HCT116 (cell line): Measurements from ENCODE around the gene PXMP4. TPM values are rescaled to one million over a fixed set of nuclear protein-coding genes. Genes with fewer than 3 reads are reported as not detected.

Experiments
- ATAC-seq: fragments of 200-7000 bp; cut with Tn5 transposase; 2 replicates; pipeline ENCODE4 v1.9.1; 2020; ENCODE audit warnings: mild to moderate bottlenecking, moderate library complexity
- BruUV-seq: library from RNA; stranded (reverse); fragments of 400-500 nt; replicated peaks from 2 replicates; lab custom pipeline; 2021; lab: Mats Ljungman, UMichigan
- CTCF ChIA-PET: fragments of 300-600 bp; sonication (Branson Sonifier 250); formaldehyde crosslinking; loops from one replicate; lab custom pipeline; 2021; ENCODE audit warnings: antibody characterized with exemption; lab: Charles Lee
- POLR2A ChIA-PET: fragments of 300-600, 350-600 bp; sonication (Branson Sonifier 250); formaldehyde crosslinking; loops from one replicate; lab custom pipeline; 2021; ENCODE audit warnings: antibody characterized with exemption; lab: Charles Lee
- RAD21 ChIA-PET, 2 experiments: fragments of 300-600 bp; sonication (Branson Sonifier 250); formaldehyde crosslinking; loops; one replicate each; lab custom pipeline; 2023; ENCODE audit warnings: low total read pairs in 2 of 2; ENCODE audit not compliant: uncharacterized antibody in 2 of 2, unreplicated experiment in 2 of 2, low non-redundant PET in 1 of 2; lab: Charles Lee
- DNase-seq: peaks from one replicate; pipeline ENCODE4 v3.0.0-alpha.2; 2010; ENCODE audit warnings: low read depth, low spot score
- H2AFZ ChIP-seq: fragments of 200-600 bp; shearing (Covaris generic), sonication (generic); 2 replicates; pipeline ENCODE4 v1.6.1; 2017; ENCODE audit warnings: low read depth, mixed run types, mixed read lengths, antibody characterized with exemption, low read length; ENCODE audit not compliant: poor library complexity, severe bottlenecking
- H3K27ac ChIP-seq: 2 replicates; pipeline ENCODE4 v1.5.1; 2012; ENCODE audit warnings: low read depth, low read length
- H3K27me3 ChIP-seq: fragments of 200-600 bp; sonication (generic); 2 replicates; pipeline ENCODE4 v1.6.1; 2016; ENCODE audit warnings: mixed run types, low read length, mixed read lengths; ENCODE audit not compliant: insufficient read depth
- H3K36me3 ChIP-seq, 2 experiments: fragments of 200-500 bp in 1 of 2; fragments of 200-600 bp in 1 of 2; sonication (Bioruptor generic) in 1 of 2; sonication (generic) in 1 of 2; 2 replicates each; pipeline versions ENCODE4 v1.5.1 to v1.6.1; 2014 to 2016; ENCODE audit warnings: low read length in 2 of 2, inconsistent platforms in 1 of 2, mixed read lengths in 1 of 2, mixed run types in 1 of 2; ENCODE audit not compliant: insufficient read depth in 2 of 2, control insufficient read depth in 1 of 2
- H3K4me1 ChIP-seq, 2 experiments: fragments of 200-600 bp in 1 of 2; sonication (generic) in 1 of 2; 2 replicates each; pipeline versions ENCODE4 v1.5.1 to v1.6.1; 2012 to 2017; ENCODE audit warnings: low read length in 2 of 2, inconsistent platforms in 1 of 2, mild to moderate bottlenecking in 1 of 2, mixed read lengths in 1 of 2, mixed run types in 1 of 2, moderate library complexity in 1 of 2; ENCODE audit not compliant: insufficient read depth in 2 of 2, control insufficient read depth in 1 of 2
- H3K4me2 ChIP-seq: fragments of 200-600 bp; sonication (generic); 2 replicates; pipeline ENCODE4 v1.6.1; 2017; ENCODE audit warnings: mixed run types, low read length, mixed read lengths
- H3K4me3 ChIP-seq, 2 experiments: fragments of 200-600 bp in 1 of 2; sonication (generic) in 1 of 2; replicated peaks in 1 of 2; 2 replicates each; pipeline ENCODE4 v1.5.1; 2011 to 2016; ENCODE audit warnings: low read length in 2 of 2, control low read depth in 1 of 2, low read depth in 1 of 2, mild to moderate bottlenecking in 1 of 2, mixed read lengths in 1 of 2, mixed run types in 1 of 2
- H3K79me2 ChIP-seq: fragments of 200-600 bp; sonication (generic); 2 replicates; pipeline ENCODE4 v1.6.1; 2017; ENCODE audit warnings: mild to moderate bottlenecking, mixed run types, low read length, moderate library complexity, mixed read lengths; ENCODE audit not compliant: insufficient read depth
- H3K9ac ChIP-seq: fragments of 200-600 bp; sonication (generic); 2 replicates; pipeline ENCODE4 v1.6.1; 2016; ENCODE audit warnings: low read length, mixed read lengths
- H3K9me2 ChIP-seq: fragments of 200-600 bp; sonication (generic), shearing (Covaris generic); 2 replicates; pipeline ENCODE4 v1.6.1; 2017; ENCODE audit warnings: mixed run types, mild to moderate bottlenecking, moderate library complexity; ENCODE audit not compliant: insufficient read depth
- H3K9me3 ChIP-seq, 2 experiments: fragments of 200-500 bp in 1 of 2; fragments of 200-600 bp in 1 of 2; sonication (Bioruptor generic) in 1 of 2; sonication (generic) in 1 of 2; 2 replicates each; pipeline ENCODE4 v1.6.1; 2014 to 2017; ENCODE audit warnings: low read length in 2 of 2, mixed read lengths in 2 of 2, inconsistent platforms in 1 of 2, low read depth in 1 of 2, mild to moderate bottlenecking in 1 of 2, mixed run types in 1 of 2, moderate library complexity in 1 of 2; ENCODE audit not compliant: control insufficient read depth in 1 of 2, insufficient read depth in 1 of 2
- H4K20me1 ChIP-seq: fragments of 200-600 bp; sonication (generic), shearing (Covaris generic); 2 replicates; pipeline ENCODE4 v1.6.1; 2017; ENCODE audit warnings: mixed run types, mild to moderate bottlenecking, moderate library complexity; ENCODE audit not compliant: insufficient read depth
- CBX3 ChIP-seq: IDR thresholded peaks from 2 replicates; pipeline ENCODE4 v1.6.1; 2012; ENCODE audit warnings: low read depth
- EZH2 ChIP-seq: fragments of 200-600 bp; sonication (generic); IDR thresholded peaks from 2 replicates; pipeline ENCODE4 v1.6.1; 2017; ENCODE audit warnings: antibody characterized with exemption, mixed run types
- JUND ChIP-seq: IDR thresholded peaks from 2 replicates; pipeline ENCODE4 v1.6.1; 2012
- POLR2A ChIP-seq: IDR thresholded peaks from 2 replicates; pipeline ENCODE4 v1.7.0; 2011; ENCODE audit warnings: borderline replicate concordance; ENCODE audit not compliant: insufficient read depth, insufficient read length; ENCODE audit errors: extremely low read depth
- POLR2AphosphoS5 ChIP-seq: IDR thresholded peaks from 2 replicates; pipeline ENCODE4 v1.6.1; 2011; ENCODE audit warnings: mild to moderate bottlenecking, low read depth, low read length, moderate library complexity
- SP1 ChIP-seq: IDR thresholded peaks from 2 replicates; pipeline ENCODE4 v1.6.1; 2012; ENCODE audit warnings: low read depth
- SRF ChIP-seq: IDR thresholded peaks from 2 replicates; pipeline ENCODE4 v1.6.1; 2012; ENCODE audit warnings: low read depth
- YY1 ChIP-seq: IDR thresholded peaks from 2 replicates; pipeline ENCODE4 v1.6.1; 2011; ENCODE audit warnings: low read length, low read depth, moderate library complexity, mild to moderate bottlenecking; ENCODE audit not compliant: insufficient replicate concordance; ENCODE audit errors: extremely low read depth
- ZFX ChIP-seq: fragments of 450-650 bp; IDR thresholded peaks from 2 replicates; pipeline ENCODE4 v1.6.1; 2017
- ZNF274 ChIP-seq: fragments of 200-500 bp; sonication (Bioruptor generic); IDR thresholded peaks from 2 replicates; pipeline ENCODE4 v1.6.1; 2014; ENCODE audit warnings: mild to moderate bottlenecking, low read depth, low read length, inconsistent platforms
- intact Hi-C: fragments of 100-400 bp; cut with micrococcal nuclease; formaldehyde crosslinking; loops from 2 replicates; pipeline ENCODE4 v1.10.0; 2022
- total RNA-seq: library from RNA; stranded (reverse); gene quantifications from one replicate; pipeline ENCODE4 v1.2.1, GENCODE V29; 2021; ENCODE audit not compliant: unreplicated experiment
- TF ChIP-seq, protein P1 (sequence below): IDR thresholded peaks from 2 replicates; pipeline ENCODE4 v1.6.1; 2012; ENCODE audit warnings: low read depth
- TF ChIP-seq, protein P2 (sequence below): IDR thresholded peaks from 2 replicates; pipeline ENCODE4 v1.6.1; 2011; ENCODE audit warnings: mild to moderate bottlenecking, low read length, moderate library complexity; ENCODE audit not compliant: insufficient replicate concordance; ENCODE audit errors: extremely low read depth
- TF ChIP-seq, protein P3 (sequence below): IDR thresholded peaks from 2 replicates; pipeline ENCODE4 v1.6.1; 2012

Gene PXMP4
- total RNA-seq, 1 experiment from 2014 or later, result 9.6 TPM

DNA sequence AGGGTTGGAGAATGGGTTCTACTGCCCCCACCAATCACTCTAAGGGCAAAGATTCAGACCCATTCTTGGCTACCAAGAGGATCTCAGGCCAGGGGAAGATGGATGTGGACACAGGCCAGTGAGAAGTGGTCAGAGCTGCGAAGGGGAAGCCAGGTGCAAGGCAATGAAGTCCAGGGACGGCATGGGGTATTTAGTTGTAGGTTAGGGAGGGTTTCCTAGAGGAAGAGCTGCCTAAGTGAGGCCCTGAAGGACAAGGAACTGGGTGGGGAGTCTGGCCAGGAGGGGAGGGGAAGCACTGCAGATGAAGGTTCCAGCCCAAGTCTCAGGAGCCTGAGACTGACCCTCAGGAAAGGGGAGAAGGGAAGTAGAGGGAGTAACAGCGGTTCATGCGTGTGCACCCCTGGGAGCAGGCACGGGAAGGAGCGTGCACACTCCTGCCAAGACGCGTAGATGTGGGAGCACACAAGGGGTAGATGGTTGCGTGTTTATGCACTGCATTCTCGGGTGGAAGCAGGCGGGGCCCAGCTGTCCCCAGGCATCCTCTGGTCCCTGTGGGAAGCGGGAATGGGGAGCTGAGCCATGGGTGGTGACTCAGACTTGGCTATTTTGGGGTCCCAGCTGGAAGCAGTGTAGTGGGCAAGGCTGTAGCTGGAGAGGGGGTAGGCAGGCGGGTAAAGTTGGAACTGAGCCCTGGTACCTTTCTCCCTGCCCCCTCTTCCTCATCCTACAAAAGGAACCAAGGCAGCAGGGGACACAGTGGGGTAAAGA is 50.1 kb downstream of the PXMP4 start:
- H3K27ac ChIP-seq, result no peak overlapping the region
- TF ChIP-seq ZNF274 (no peak), EZH2 (no peak)
- TF ChIP-seq, all 23 proteins: peak for 0
- no peak for DNase-seq
- Histone ChIP-seq H4K20me1 (no peaks in the 10 kb centered on the region), H3K4me2 (no peak overlapping the region), H3K9me3 (no peaks in the 10 kb centered on the region), H3K4me3 (no peak overlapping the region), H3K36me3 (peaks cover 10 to 23% of the 10 kb centered on the region in 2 experiments; a peak in 3 of 4 replicates), H3K79me2 (peaks cover 26% of the 10 kb centered on the region; the same call in 1 of the 2 replicates), H3K4me1 (peaks cover 11 to 20% of the 10 kb centered on the region in 2 experiments), H3K27me3 (no peaks in the 10 kb centered on the region), H3K9me2 (no peaks in the 10 kb centered on the region), H3K9ac (no peak overlapping the region), H2AFZ (no peak overlapping the region)
- BruUV-seq, result no TSS peak
- POLR2A ChIA-PET, result no interaction called here
- RAD21 ChIA-PET, result no interaction called here
- intact Hi-C loops, result loop anchor here (5.0 kb wide), 1 partner anchor 213 kb away; no protein-coding TSS in a partner anchor
- ATAC-seq, result no peak
- CTCF ChIA-PET, result no interaction called here

DNA sequence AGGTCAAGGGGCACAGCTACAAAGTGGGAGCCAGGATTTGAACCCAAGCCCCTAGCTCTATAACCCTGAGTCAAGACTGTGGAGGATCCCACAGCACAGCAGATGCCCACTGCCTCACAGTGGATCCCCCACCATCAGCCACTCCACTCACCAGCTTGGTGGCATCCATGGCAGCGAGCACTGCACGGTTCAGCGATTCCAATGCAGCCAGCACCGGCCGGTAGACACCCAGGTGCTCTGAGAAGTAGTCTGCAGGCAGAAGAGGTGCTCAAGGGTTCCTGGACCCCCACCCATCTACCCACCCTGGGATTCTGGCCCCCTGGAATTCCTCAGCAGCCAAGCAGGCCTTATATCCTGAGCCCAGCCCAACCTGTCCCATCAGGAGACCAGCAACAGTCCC is 50.9 kb downstream of the PXMP4 start:
- CTCF ChIA-PET, result no interaction called here
- H3K79me2 ChIP-seq, result peaks cover 26% of the 10 kb centered on the region; the same call in 1 of the 2 replicates
- intact Hi-C loops, result loop anchor here (5.0 kb wide), 1 partner anchor 212 kb away; no protein-coding TSS in a partner anchor
- TF ChIP-seq POLR2A (no peak), CBX3 (no peak), JUND (no peak), YY1 (no peak), SP1 (no peak), SRF (no peak), ZFX (no peak), EZH2 (no peak), POLR2AphosphoS5 (no peak)
- TF ChIP-seq, protein P1, sequence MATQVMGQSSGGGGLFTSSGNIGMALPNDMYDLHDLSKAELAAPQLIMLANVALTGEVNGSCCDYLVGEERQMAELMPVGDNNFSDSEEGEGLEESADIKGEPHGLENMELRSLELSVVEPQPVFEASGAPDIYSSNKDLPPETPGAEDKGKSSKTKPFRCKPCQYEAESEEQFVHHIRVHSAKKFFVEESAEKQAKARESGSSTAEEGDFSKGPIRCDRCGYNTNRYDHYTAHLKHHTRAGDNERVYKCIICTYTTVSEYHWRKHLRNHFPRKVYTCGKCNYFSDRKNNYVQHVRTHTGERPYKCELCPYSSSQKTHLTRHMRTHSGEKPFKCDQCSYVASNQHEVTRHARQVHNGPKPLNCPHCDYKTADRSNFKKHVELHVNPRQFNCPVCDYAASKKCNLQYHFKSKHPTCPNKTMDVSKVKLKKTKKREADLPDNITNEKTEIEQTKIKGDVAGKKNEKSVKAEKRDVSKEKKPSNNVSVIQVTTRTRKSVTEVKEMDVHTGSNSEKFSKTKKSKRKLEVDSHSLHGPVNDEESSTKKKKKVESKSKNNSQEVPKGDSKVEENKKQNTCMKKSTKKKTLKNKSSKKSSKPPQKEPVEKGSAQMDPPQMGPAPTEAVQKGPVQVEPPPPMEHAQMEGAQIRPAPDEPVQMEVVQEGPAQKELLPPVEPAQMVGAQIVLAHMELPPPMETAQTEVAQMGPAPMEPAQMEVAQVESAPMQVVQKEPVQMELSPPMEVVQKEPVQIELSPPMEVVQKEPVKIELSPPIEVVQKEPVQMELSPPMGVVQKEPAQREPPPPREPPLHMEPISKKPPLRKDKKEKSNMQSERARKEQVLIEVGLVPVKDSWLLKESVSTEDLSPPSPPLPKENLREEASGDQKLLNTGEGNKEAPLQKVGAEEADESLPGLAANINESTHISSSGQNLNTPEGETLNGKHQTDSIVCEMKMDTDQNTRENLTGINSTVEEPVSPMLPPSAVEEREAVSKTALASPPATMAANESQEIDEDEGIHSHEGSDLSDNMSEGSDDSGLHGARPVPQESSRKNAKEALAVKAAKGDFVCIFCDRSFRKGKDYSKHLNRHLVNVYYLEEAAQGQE, result no peak
- TF ChIP-seq, protein P2, sequence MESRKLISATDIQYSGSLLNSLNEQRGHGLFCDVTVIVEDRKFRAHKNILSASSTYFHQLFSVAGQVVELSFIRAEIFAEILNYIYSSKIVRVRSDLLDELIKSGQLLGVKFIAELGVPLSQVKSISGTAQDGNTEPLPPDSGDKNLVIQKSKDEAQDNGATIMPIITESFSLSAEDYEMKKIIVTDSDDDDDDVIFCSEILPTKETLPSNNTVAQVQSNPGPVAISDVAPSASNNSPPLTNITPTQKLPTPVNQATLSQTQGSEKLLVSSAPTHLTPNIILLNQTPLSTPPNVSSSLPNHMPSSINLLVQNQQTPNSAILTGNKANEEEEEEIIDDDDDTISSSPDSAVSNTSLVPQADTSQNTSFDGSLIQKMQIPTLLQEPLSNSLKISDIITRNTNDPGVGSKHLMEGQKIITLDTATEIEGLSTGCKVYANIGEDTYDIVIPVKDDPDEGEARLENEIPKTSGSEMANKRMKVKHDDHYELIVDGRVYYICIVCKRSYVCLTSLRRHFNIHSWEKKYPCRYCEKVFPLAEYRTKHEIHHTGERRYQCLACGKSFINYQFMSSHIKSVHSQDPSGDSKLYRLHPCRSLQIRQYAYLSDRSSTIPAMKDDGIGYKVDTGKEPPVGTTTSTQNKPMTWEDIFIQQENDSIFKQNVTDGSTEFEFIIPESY, result no peak
- TF ChIP-seq, protein P3, sequence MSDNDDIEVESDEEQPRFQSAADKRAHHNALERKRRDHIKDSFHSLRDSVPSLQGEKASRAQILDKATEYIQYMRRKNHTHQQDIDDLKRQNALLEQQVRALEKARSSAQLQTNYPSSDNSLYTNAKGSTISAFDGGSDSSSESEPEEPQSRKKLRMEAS, result no peak

More for the DNA sequence above, 50.9 kb downstream of the PXMP4 start:
- no peak overlapping the region for H3K4me3 ChIP-seq
- H4K20me1 ChIP-seq, result no peaks in the 10 kb centered on the region
- H3K9me2 ChIP-seq, result no peaks in the 10 kb centered on the region
- H3K9ac ChIP-seq, result no peak overlapping the region
- no peak for DNase-seq
- no peak overlapping the region for H2AFZ ChIP-seq
- peaks cover 10 to 23% of the 10 kb centered on the region in 2 experiments; a peak in 3 of 4 replicates for H3K36me3 ChIP-seq
- BruUV-seq, result no TSS peak
- H3K4me2 ChIP-seq, result no peak overlapping the region
- H3K27ac ChIP-seq, result no peak overlapping the region
- RAD21 ChIA-PET, result interaction anchor here in 1 of 2 experiments (1.1 kb wide), 1 partner anchor 268 kb away, joined by 3 read pairs; the partner anchor contains the start of gene CDK5RAP1
- no peaks in the 10 kb centered on the region for H3K9me3 ChIP-seq
- H3K27me3 ChIP-seq, result no peaks in the 10 kb centered on the region
- ATAC-seq, result no peak
- POLR2A ChIA-PET, result no interaction called here
- H3K4me1 ChIP-seq, result peaks cover 13 to 20% of the 10 kb centered on the region in 2 experiments
